GM04504 (cell line): ENCODE data around the gene PI4KA.
"Not testable (repeated sequence)": the region's sequence is repeated elsewhere in the genome, so short reads cannot be mapped to it uniquely, and the experiment has no call there.

Experiments
- DNase-seq: peaks from one replicate; pipeline ENCODE4 v3.0.0-alpha.2; 2012; ENCODE audit warnings: low read depth

Gene PI4KA

GRCh38 chr22:20858615-20859416 is at the start of gene PI4KA, which contains the start of gene SNAP29:
PI4KA (minus strand) TSS chr22:20858811; CDS start chr22:20858725, 86 bp downstream.
SNAP29 (plus strand) TSS chr22:20859007; CDS start chr22:20859111, 104 bp downstream.
- DNase-seq, result peak; percentile 97

- no peak for DNase-seq
These were observed 47.8 kb upstream of the PI4KA start for GRCh38 chr22:20906387-20906767.

- no peak for DNase-seq
These were observed 47.1 kb upstream of the PI4KA start for GRCh38 chr22:20905415-20906386.

- no peak for DNase-seq
These were observed 46.4 kb upstream of the PI4KA start for GRCh38 chr22:20904980-20905355.

- DNase-seq, result peak; percentile 91
These were observed 45.7 kb upstream of the PI4KA start for GRCh38 chr22:20904008-20904979.

- DNase-seq, result no peak
These were observed 44.5 kb upstream of the PI4KA start for GRCh38 chr22:20903093-20903492.

- not testable (repeated sequence) for DNase-seq
These were observed 42.8 kb upstream of the PI4KA start for GRCh38 chr22:20901093-20902033.

GRCh38 chr22:20899827-20900423 is 41.3 kb upstream of the PI4KA start:
- DNase-seq, result no peak

- not testable (repeated sequence) for DNase-seq
These were observed 39.1 kb upstream of the PI4KA start for GRCh38 chr22:20897737-20898136.

- no peak for DNase-seq
These were observed 32.4 kb upstream of the PI4KA start for GRCh38 chr22:20890975-20891374.

GRCh38 chr22:20889904-20890540 is 31.4 kb upstream of the PI4KA start:
- DNase-seq, result no peak

GRCh38 chr22:20889025-20889704 is 30.6 kb upstream of the PI4KA start:
- no peak for DNase-seq

GRCh38 chr22:20887375-20887774 is 28.8 kb upstream of the PI4KA start:
- no peak for DNase-seq

GRCh38 chr22:20885557-20886323 is 27.1 kb upstream of the PI4KA start:
- DNase-seq, result peak; percentile 53

GRCh38 chr22:20885017-20885556 is 26.5 kb upstream of the PI4KA start:
- no peak for DNase-seq

- DNase-seq, result no peak
These were observed 25.8 kb upstream of the PI4KA start for GRCh38 chr22:20884454-20884853.

GRCh38 chr22:20882855-20883254 is 24.2 kb upstream of the PI4KA start:
- DNase-seq, result no peak
